IMR-90 (cell line): Measurements from ENCODE around the gene DLX2. TPM values are rescaled to one million over a fixed set of nuclear protein-coding genes. Genes with fewer than 3 reads are reported as not detected.

Experiments
- CEBPB ChIP-seq: IDR thresholded peaks from 2 replicates; pipeline ENCODE4 v1.6.1; 2012; ENCODE audit warnings: low read depth, low read length, improper control_type of control experiment
- RCOR1 ChIP-seq: IDR thresholded peaks from 2 replicates; pipeline ENCODE4 v1.6.1; 2012; ENCODE audit warnings: mild to moderate bottlenecking, low read length, improper control_type of control experiment; ENCODE audit not compliant: insufficient replicate concordance
- polyA plus RNA-seq, 3 experiments: library from polyadenylated mRNA; depleted of rRNA; stranded (reverse); fragments of >200 nt; gene quantifications; 2 replicates each; pipeline ENCODE4 v1.2.3, GENCODE V29; 2012; ENCODE audit warnings: low replicate concordance in 1 of 3
- total RNA-seq: library from RNA; depleted of rRNA; stranded (reverse); fragments of >200 nt; gene quantifications from 2 replicates; pipeline ENCODE4 v1.2.3, GENCODE V29; 2012
- TF ChIP-seq, protein P1 (sequence below): fragments of 150-350 bp; IDR thresholded peaks from 2 replicates; pipeline ENCODE4 v1.6.1; 2017; ENCODE audit warnings: mild to moderate bottlenecking, antibody characterized with exemption, low read length, low read depth

DLX2 gene
- total and polyA plus RNA-seq, 2 of the 4 experiments (the other 2 are of a cell fraction): 0.38 TPM; not detected in 1

DNA sequence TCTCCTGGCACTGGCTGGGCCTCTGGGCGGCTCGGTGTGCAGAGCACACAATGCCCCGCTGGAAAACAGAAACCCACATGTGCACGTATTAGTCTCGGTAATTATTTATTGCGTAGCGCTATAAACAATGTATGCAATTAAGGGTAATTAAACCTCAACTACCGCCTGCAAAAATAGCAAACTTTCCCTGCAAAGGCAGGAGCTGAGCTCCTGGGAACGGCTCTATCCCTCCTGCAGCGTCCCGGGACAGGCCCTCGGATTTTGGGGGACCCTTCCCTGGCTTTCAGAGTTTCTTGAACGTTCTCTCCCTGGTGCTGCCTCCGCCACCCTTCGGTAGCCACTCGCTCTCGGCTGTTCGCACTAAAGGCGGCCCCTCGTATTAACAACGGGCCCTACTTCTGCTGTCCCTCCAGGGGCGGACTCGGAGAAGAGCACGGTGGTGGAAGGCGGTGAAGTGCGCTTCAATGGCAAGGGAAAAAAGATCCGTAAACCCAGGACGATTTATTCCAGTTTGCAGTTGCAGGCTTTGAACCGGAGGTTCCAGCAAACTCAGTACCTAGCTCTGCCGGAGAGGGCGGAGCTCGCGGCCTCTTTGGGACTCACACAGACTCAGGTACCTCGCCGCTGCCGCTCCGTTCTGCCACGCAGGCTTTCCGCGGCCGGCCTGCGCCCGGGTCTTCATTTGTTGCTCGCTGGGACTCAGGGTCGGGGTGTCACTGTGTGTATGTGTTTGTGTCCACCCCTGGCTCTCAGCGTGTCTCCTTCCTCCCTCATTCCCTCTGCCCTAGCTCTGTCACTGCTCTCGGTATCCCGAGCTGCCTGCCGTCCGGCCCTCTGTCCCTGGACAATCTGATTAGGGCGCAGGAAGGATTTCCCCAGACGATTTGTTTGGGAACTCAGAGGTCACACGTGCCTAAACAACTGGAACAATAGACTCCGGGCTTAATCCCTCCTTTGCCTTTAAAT is 16.2 kb downstream of the DLX2 start (continued):
- TF ChIP-seq, protein P1, sequence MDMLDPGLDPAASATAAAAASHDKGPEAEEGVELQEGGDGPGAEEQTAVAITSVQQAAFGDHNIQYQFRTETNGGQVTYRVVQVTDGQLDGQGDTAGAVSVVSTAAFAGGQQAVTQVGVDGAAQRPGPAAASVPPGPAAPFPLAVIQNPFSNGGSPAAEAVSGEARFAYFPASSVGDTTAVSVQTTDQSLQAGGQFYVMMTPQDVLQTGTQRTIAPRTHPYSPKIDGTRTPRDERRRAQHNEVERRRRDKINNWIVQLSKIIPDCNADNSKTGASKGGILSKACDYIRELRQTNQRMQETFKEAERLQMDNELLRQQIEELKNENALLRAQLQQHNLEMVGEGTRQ: no peak
- no peak for TF ChIP-seq CEBPB
- TF ChIP-seq RCOR1: no peak
